Hypothalamus (tissue), 51 donors: Measurements from ENCODE around the gene DCAF5.
"Not testable (repeated sequence)": the region's sequence is repeated elsewhere in the genome, so short reads cannot be mapped to it uniquely, and the experiment has no call there.

Source experiments
- DNase-seq, 51 donors: peaks; one replicate each; lab custom pipeline; 2025; lab: John Stamatoyannopoulos, UW

The DCAF5 gene

DNA sequence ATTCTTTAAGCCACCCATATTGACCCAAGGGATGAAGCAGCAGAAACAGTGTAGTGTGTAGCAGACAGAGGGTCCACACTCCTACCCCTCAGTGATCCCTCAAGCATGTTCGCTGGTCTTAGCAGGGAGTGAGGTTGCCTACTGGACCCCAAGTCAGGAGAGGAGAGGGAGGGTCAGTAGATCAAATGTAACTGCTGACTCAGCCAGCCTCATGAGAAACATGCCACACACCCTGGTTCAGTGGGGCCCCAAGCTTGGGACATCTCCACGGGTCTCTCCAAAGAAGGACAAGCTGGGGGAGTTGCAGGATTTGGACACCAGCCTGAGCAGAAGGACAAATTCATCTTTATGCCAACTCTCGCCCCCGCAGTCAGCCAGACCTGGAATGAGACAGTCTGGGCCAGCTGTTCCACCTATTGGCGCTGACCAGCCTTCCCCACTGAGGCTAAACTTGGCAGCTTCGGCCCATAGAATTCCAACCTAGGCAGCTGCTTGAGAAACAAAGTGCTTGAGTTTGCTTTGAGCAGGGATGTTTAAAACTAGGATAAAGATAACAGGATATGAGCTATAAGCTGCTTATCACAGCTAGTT is 107.9 kb downstream of the DCAF5 start:
- no peak for DNase-seq

DNA sequence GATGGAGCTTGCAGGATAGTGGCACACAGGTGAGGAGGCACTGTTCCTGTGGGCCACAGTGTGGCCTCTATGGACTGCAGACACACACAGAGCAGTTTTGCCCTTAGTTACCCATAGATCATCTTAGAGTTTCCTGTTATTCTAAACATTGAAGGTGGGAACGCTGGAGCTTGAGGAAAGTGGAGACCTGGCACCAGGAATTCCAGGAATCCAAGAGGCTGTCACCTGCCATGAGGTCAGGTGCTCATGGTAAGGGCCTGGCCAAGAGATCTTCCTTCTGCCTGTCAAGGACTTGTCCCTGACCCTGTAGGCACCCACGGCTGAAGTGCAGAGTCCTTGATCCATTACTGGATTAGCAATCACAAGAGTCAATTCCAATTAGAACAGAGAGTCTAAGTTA is 108.6 kb downstream of the DCAF5 start:
- DNase-seq: no peak

DNA sequence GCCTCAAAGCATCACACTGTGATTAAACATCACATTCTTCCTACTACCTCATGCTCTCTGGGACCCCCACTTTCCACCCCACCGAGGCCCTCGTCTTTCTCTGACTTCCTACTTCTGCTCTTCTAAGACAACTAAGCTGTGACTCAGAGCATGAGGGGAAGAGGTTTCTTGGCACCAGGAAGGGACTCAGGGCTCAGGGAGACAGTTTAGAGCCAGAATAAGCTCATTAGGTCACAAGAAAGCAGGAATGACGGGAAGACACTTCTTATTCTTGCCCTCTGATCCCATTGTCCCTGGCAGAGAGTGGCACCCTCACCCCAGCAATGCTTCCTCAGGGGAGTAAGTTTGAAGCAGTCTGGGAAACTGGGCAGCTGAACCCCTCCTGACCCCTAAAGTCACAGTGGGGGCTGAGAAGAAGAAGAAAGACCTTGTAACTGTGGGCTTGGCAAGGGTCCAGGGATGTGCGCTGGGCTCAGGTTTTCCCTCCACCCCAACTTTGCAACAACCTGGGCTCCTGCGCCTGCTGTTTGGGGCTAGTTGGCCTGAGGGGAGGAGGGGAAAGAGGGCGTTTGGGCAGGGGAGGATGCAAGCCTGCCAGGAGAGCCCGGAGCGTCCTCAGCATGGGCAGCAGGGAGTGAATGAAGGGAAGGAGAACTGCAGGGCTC is 109.2 kb downstream of the DCAF5 start:
- DNase-seq: peak in 1 of 51 donors; percentile 27

DNA sequence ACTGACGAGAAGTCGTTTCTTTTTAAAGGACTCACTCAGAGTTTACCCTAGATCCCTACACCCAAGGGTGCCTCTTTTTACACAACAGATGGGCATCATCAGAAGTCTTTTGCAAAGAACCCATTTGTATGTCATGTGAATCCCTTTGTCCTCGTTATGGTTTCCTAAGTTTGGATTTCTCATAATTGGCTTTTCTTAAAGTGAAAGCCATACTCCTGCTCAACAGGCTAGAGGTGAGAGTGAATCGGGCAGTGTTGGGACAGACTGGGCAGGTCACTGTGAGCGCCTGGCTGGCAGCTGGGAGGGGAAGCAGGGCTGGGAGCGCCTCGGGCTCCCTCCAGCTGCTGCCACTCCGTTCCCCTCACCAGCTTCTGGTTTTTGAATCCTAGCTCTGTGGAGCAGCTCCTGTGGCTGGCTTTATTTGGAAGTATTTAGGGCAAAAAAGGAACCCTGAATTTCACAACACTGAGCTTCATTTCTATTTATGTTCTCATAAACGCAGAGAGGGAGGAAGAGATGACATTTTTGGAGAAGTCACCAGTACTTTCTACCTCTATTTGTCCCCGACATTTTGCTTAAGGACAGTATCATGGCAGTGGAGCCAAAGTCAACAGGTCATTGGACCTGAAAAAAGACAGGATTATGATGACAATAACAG is 110.0 kb downstream of the DCAF5 start:
- DNase-seq: peak in 7 of 51 donors; percentile 3 to 35 (median 16)

DNA sequence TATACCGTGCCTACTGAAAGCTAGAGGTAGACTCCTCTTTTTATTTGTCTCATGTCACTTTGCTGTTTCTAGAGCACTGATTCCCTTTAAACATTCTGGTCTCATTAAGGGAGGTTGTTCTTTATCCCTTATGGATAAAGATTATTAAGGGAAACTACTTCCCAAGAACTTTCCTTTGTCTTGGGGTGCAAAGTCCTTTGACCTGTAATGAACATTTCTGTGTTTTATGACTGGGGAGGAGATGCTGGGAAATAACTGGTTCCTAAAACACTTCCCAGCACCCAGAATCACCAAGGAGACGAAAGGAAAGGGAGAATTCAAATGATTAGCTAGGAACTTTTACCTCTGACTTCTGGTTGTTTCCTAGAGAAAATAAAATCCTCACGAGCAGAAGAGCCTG is 110.6 kb downstream of the DCAF5 start:
- DNase-seq: no peak

DNA sequence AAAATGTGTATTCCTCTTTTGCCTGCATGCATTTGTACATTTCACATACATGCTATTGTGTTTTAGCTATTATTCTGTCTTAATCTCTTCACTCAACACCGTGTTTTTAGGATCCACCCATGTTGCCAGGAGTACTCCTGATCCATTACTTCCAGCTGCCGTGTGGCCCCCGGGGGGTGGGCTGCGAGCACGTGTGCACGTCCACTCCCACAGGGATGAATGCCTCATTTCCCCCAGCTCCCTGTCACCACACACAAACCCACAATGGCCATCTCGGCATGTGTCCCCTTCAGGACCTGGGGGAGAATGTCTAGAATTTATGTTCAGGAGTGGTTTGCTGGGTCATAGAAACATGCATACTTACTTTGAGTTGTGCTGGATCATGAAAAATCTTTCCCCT is 111.1 kb downstream of the DCAF5 start:
- no peak for DNase-seq

DNA sequence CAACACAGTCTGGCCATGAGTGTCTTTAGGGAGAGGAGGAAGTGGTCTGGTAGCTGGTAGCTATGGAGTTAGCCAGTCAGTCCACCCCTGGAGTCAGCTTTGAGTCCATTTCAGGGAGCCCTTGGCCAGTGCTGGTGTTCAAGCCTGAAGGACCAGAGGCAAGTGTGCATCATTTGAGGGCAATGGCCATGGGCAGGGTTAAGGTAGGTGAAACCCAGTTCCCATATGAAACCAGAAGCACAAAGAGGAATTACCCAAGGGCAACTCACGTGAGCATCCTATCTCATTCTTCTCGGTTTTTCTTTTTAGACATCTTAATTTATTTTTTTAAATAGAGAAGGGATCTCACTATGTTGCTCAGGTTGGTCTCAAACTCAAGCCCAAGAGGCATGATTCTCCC is 112.6 kb downstream of the DCAF5 start:
- no peak for DNase-seq

DNA sequence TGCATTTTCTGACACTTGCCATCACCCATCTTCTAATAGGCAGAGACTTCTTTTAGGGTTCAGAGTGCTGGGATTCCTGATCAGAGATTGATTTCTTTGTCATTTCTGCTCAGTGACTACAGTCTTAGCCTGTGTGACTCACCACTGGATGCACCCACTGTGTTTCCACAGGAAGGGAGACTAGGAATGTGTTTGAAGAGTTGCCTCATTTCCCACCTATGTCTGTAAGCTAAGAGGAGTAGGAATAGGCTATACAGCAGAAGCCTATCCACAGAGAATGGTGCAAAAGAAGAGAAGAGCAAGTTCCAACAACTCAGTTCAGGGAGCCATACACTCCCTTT is 113.7 kb downstream of the DCAF5 start:
- DNase-seq: peak in 1 of 51 donors; percentile 10

DNA sequence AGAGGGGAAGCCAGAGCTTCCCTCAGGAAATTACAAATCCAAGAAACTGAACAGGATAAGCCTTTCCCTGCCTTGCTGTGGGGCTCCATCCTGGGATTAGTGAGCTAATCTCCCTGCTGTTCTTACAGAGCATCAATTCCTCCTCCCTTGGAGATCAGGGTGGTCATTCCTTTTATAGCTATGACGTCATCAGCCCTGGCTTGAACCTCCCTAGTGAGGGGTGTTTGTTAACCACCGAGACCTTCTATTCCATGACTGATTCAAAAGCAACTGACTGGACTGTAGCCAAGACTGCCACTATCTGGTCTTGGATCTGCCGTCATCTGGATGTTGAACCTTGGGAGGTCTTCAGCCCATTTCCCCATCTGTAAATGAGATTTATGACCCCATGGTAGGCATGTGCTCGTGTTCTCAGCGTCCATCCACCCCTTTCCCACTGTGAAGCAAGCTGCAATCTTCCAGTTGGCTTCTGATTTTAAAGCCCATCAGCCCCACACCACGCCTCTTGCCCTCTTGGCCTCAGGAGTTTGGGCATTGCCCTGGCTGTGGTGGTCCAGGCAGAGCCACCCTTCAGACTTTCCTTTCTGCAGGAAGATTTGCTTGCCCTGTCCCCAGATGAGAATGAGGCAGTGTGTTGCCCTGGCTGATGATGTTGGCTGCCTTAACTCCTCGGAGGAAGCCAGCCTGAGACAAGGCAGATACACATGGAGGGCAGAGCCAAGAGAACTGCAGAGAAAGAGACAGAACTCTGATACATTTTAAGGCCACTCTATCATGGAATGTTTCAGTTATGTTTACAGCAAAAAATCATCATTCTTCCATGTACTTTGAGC is 114.2 kb downstream of the DCAF5 start:
- no peak for DNase-seq

DNA sequence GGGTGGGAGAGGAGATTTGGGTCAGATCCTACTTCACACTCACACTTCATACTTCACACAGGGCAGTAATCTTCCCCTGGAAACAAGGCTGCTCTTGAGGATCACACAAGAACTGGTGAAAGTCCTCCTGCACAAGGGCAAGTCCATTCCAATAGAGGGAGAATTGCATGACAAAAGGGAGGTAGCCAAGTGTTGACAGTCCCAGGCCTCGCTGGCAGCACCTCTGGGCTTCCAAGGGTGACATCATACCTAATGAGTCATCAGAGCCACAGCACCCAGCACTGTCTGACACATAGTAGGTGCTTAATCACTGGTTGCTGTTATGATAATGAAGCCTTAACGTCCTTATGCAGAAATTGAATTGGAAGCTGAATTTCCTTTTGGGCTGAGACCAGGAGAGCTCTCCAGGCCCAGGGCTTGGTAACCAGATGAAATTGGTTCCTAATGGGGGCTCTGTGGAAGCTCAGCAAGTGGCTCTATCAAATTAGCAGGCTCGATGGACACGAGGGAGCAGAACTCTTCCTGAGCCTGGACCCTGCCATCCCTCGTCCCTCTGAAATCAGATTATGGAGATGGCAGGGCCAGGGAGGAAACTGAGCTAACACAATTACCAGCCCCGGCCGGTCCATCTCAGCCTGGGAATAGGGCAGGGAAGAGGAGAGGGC is 115.0 kb downstream of the DCAF5 start:
- DNase-seq: no peak

DNA sequence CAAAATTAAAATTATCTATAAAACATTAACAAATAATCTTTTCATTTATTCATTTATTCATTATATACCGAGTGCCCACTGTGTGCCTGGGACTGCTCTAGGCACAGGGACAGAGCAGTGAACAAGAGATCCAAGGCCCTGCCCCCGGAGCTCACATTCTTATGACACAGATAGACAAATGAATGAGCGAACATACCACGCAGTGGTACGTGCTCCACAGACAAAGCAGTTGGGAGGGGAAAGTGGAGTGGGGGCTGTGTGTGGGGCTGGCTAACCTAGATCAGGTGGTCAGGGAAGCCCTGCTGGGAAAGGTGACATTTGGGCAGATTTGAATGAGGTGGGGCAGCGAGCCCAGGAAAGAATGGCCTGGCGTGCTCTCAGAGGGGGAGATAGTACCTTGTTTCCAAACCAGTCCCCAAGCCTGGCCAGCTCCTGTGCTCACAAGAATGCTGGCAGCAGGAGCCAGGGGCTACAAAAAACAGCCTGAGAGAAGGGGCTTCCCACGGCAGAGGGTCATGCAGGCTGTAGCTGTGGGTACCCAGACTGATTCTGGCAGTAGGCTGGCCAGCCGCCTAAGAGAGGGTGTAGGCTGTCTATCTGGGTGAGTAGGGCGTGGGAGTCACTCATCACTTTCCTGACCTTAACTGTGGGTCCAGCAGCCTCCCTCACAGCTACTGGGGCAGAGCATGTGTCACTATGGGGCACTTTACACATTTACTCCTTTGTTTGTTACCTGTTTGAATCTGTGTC is 116.0 kb downstream of the DCAF5 start:
- DNase-seq: no peak

DNA sequence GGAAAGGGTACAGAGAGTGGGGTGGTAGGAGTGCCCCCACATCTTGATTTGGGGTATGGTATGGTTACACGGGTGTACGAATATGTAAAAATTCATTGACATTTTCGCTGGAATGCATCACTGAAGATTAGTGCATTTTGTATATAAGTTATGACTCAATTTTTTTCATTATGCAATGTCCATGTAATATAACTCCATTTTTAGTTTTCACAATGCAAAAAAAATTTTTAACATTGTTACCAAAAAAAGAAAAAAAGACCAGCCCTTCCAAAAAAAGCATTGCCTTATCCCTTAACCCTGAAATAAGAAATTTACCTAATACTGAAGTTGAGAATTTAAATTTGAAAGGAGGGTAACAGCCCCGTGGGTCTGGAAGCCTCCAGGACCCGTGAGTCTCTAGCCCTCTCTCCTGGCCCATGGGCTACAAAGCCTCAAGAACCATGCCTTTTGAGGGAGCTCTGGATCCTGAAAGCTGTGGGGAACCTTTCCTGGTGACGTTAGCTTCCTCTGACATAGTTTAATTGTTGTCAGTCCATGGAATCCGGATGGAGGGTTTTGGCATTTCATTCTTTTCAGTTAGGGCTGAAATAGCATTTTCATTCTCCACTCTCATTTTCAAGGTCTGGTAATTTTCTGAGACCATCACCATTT is 118.2 kb downstream of the DCAF5 start:
- DNase-seq: no peak

DNA sequence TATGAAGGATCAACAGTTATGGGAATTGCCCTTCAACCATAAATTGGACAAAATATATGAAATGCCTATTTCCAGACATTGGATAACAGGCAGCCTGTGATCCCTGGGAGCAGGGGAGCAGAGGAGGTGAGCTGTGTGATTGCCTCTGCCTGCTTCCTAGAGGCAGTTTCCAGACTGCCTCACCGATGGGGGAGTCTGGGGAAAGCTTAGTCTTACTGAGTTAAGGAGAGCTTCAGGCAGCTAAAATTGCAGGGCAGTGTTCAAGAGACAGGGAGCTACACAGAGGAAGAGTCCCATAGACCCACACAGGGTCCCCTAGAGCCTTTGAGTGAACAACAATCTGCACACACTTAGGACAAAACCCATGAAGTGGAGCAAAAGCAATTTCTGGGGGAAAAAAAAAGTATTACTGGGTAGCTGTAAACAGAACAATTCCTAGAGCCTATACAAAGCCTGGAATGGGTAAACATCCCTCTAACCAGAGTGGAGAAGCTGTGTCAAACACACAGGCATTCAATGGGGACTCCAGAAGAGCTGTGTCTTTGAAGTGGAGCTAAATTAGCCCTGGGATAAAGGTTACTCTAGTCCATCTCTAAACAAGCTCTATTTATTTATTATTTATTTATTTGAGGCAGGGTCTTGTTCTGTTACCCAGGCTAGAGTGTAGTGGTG is 125.5 kb downstream of the DCAF5 start:
- DNase-seq: no peak

DNA sequence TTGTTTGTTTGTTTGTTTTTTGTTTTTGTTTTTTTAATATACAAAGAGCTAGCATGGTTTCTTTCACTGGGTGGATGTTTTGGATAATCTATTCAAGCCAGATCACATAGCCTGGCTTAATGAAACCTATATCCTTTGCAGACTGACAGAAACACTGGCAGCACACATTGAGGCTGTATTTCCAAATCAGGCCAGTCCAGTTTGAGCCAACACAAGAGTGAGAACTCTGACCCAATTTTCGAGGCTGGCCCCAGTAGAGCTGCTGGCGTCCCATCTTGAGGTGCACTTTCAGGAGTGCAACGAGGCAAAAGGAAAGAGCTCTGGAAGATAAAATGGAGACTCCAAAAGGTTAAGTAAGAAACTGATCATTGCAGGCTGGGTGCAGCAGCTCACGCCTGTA is 129.9 kb downstream of the DCAF5 start:
- DNase-seq: no peak

DNA sequence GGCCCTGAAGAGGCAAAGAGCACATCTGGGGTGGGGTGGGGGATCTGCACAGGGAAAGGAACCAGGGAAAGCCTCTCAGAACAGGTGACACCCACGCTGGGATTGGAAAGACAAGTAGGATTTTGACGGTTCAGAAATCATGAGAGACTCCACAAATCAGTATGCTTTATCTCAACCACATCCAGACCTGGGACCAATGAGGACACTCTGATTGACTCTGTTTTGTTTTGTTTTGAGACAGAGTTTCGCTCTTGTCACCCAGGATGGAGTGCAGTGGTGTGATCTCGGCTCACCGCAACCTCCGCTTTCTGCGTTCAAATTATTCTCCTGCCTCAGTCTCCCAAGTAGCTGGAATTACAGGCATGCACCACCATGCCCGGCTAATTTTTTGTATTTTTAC is 130.8 kb downstream of the DCAF5 start:
- not testable (repeated sequence) for DNase-seq

DNA sequence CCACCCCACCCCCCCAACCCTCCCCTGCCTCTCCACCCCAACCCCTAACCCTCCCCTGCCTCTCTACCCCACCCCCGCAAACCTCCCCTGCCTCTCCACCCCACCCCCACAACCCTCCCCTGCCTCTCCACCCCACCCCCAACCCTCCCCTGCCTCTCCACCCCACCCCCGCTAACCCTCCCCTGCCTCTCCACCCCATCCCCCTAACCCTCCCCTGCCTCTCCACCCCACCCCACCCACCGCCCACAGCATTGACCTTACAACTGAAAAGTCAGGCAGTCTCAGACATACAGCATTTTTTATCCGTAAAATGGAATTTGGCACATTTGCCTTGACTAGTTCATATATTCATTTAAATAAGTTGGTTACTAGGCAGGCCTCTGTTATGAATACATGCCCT is 135.2 kb downstream of the DCAF5 start:
- DNase-seq: no peak

DNA sequence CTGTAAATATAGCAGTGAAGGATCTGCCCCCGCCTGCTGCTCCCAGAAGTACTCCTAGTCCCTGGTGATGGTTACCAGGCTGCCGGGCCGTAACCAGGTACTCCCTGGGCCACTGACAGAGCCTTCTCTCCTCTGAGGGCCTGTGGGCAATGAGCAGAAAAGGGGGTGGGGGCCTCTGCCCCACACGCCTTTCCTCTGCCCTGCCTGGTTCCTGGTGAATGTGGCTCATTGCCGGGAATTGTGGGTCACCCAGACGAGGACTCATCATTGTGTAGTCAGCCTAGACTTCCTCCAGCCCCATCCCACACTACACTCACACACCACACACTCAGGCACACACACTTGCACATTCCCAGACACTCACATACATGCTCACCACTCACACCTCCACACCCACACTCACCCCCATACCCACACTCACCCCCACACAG is 138.1 kb downstream of the DCAF5 start:
- DNase-seq: peak in 1 of 51 donors; percentile 56

DNA sequence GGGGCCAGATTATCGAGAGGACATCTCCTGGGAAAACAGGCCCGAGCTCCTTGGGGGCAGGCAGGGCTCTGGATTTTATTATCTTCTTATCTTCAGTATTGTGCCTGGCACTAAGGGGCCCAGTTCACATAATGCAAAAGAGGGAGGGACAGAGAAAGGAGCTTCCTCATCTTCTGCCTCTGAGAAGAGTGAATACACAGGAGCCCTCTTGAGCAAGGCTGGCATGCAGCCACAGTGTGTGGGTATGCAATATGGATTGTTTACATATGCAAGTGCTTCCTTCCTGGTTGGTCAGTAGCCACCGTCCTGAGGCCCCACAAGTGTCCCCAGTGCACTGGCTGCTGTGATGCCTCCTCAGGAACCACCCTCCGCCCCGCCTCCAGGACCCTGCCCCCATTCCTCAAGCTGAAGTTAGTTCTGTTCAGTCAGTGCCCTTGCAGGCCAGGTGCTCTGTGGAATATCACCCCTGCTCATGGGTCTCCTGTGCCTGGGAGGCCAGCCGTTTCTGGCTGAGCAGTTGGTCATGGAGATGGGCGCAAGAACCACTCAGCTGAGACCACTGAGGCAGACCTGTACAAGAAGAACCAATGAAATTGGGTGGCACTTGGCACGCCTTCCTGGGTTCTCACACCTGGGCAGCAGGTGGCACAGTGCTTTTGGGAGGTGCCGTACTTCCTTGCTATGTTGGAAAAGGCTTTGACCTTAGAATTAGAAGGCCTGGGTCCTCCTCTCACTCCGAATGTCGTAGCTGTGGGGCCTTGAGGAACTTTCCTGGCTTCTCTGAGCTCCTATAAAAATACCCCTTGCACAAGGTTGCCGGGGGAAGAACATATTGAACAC is 138.8 kb downstream of the DCAF5 start:
- no peak for DNase-seq
